Measurements from ENCODE around the gene RCCD1.

GRCh38 chr15:90956274-90957030 lies 1.8 kb downstream of the RCCD1 start:
- TF ChIP-seq CTCF (IDR thresholded peaks at IDR 0.05 in 4 of 5, conservative IDR thresholded peaks at IDR 0.05 in 1 of 5) (peak; percentile 88 to 99 (median 94)), POLR2A (IDR thresholded peaks at IDR 0.05) (peak; percentile 34 to 54)
